Endodermal cell (in vitro differentiated cells): Measurements from ENCODE around the gene C5orf15. TPM values are rescaled to one million over a fixed set of nuclear protein-coding genes. Genes with fewer than 3 reads are reported as not detected.

Experiments used
- DNase-seq: peaks from one replicate; pipeline ENCODE4 v3.0.0-alpha.2; 2017
- H3K27ac ChIP-seq: 2 replicates; pipeline ENCODE4 v1.5.1; 2013; ENCODE audit warnings: mild to moderate bottlenecking, low read depth, low read length, moderate library complexity
- H3K27me3 ChIP-seq: 2 replicates; pipeline ENCODE4 v1.6.1; 2013; ENCODE audit warnings: mild to moderate bottlenecking, low read length, moderate library complexity; ENCODE audit not compliant: insufficient read depth, control insufficient read depth, poor library complexity, severe bottlenecking
- H3K36me3 ChIP-seq: 2 replicates; pipeline ENCODE4 v1.7.0; 2013; ENCODE audit warnings: mild to moderate bottlenecking, low read length, moderate library complexity; ENCODE audit not compliant: control insufficient read depth, insufficient read depth
- H3K4me1 ChIP-seq: one replicate; pipeline ENCODE4 v1.7.0; 2013; ENCODE audit warnings: low read length; ENCODE audit not compliant: control insufficient read depth, insufficient read depth
- H3K4me3 ChIP-seq: 2 replicates; pipeline ENCODE4 v1.5.1; 2013; ENCODE audit warnings: mild to moderate bottlenecking, low read length, moderate library complexity
- H3K9ac ChIP-seq: 2 replicates; pipeline ENCODE4 v1.6.1; 2013; ENCODE audit warnings: mild to moderate bottlenecking, low read length, moderate library complexity; ENCODE audit not compliant: poor library complexity, severe bottlenecking; ENCODE audit errors: extremely low read depth
- H3K9me3 ChIP-seq: 2 replicates; pipeline ENCODE4 v1.6.1; 2013; ENCODE audit warnings: mild to moderate bottlenecking, low read length, moderate library complexity; ENCODE audit not compliant: control insufficient read depth
- H3K27ac Mint-ChIP-seq: 2 replicates; pipeline ENCODE4 v1.8.0; 2020; ENCODE audit warnings: mixed read lengths
- H3K27me3 Mint-ChIP-seq: 2 replicates; pipeline ENCODE4 v1.8.0; 2021; ENCODE audit warnings: mild to moderate bottlenecking, mixed read lengths; ENCODE audit not compliant: insufficient read depth
- H3K36me3 Mint-ChIP-seq: 2 replicates; pipeline ENCODE4 v1.8.0; 2020; ENCODE audit warnings: low read depth, mixed read lengths
- H3K4me1 Mint-ChIP-seq: 2 replicates; pipeline ENCODE4 v1.8.0; 2020; ENCODE audit warnings: mixed read lengths
- H3K4me3 Mint-ChIP-seq: 2 replicates; pipeline ENCODE4 v1.8.0; 2020; ENCODE audit warnings: mild to moderate bottlenecking, moderate library complexity, mixed read lengths
- H3K9me3 Mint-ChIP-seq: 2 replicates; pipeline ENCODE4 v1.8.0; 2020; ENCODE audit warnings: mild to moderate bottlenecking, mixed read lengths
- CTCF ChIP-seq: fragments of 200-600 bp; sonication (generic); conservative IDR thresholded peaks from 2 replicates; pipeline ENCODE4 v1.5.0; 2021; ENCODE audit warnings: antibody characterized with exemption, mild to moderate bottlenecking
- WGBS, 2 experiments: methylation state at CpG; one replicate each; pipeline versions ENCODE4 v1.1.5 to v1.1.7; 2013; ENCODE audit warnings: missing lambda C conversion rate in 2 of 2, mixed read lengths in 1 of 2; ENCODE audit not compliant: insufficient coverage in 1 of 2, insufficient read length in 1 of 2; 5-methylcytosine and 5-hydroxymethylcytosine counted together
- total RNA-seq, 2 donors: library from RNA; stranded (reverse); fragmentation: NEBNext Ultra II Directional in 1 of 2; extraction: Animal tissue kit (Norgen Biotek cat#: 25700) in 1 of 2; gene quantifications; 2 replicates in 1 of 2; 3 replicates in 1 of 2; pipeline ENCODE4 v1.2.1, GENCODE V29; 2021

C5orf15 gene
- total RNA-seq, 2 donors from 2014 or later, result 37.6 to 37.7 TPM

GRCh38 chr5:133927300-133928180 lies 40.9 kb downstream of the C5orf15 start:
- Histone ChIP-seq H3K4me3 (no peak overlapping the region), H3K9ac (no peak overlapping the region), H3K27ac (no peak overlapping the region), H3K4me1 (no peaks in the 10 kb centered on the region), H3K27me3 (no peaks in the 10 kb centered on the region), H3K9me3 (no peaks in the 10 kb centered on the region), H3K36me3 (no peaks in the 10 kb centered on the region)
- DNase-seq, result no peak
- TF ChIP-seq CTCF, result no peak
- no peak overlapping the region for H3K4me3 Mint-ChIP-seq
- H3K27ac Mint-ChIP-seq, result no peak overlapping the region
- no peaks in the 10 kb centered on the region for H3K36me3 Mint-ChIP-seq
- no peaks in the 10 kb centered on the region for H3K27me3 Mint-ChIP-seq
- WGBS, 2 experiments, result 91 to 96% methylated on average over 11 to 13 of the region's 13 CpGs
- no peaks in the 10 kb centered on the region for H3K9me3 Mint-ChIP-seq
- peaks cover 25% of the 10 kb centered on the region for H3K4me1 Mint-ChIP-seq

- Histone ChIP-seq H3K9me3 (no peaks in the 10 kb centered on the region), H3K4me3 (no peak overlapping the region), H3K9ac (no peak overlapping the region), H3K4me1 (no peaks in the 10 kb centered on the region), H3K27ac (no peak overlapping the region), H3K36me3 (no peaks in the 10 kb centered on the region), H3K27me3 (no peaks in the 10 kb centered on the region)
- no peak overlapping the region for H3K27ac Mint-ChIP-seq
- no peak overlapping the region for H3K4me3 Mint-ChIP-seq
- no peaks in the 10 kb centered on the region for H3K36me3 Mint-ChIP-seq
- no peak for TF ChIP-seq CTCF
- no peak for DNase-seq
- H3K27me3 Mint-ChIP-seq, result no peaks in the 10 kb centered on the region
- peaks cover 25% of the 10 kb centered on the region for H3K4me1 Mint-ChIP-seq
- no peaks in the 10 kb centered on the region for H3K9me3 Mint-ChIP-seq
- WGBS, 2 experiments, result 90 to 97% methylated on average over 12 to 17 of the region's 17 CpGs
These were observed 41.7 kb downstream of the C5orf15 start for GRCh38 chr5:133926489-133927299.

GRCh38 chr5:133925866-133926488 lies 42.4 kb downstream of the C5orf15 start:
- H3K9me3 ChIP-seq, result no peaks in the 10 kb centered on the region
- H3K27me3 ChIP-seq, result no peaks in the 10 kb centered on the region
- 92 to 93% methylated on average over 9 to 12 of the region's 12 CpGs for WGBS, 2 experiments
- H3K27me3 Mint-ChIP-seq, result no peaks in the 10 kb centered on the region
- H3K4me3 ChIP-seq, result no peak overlapping the region
- no peak overlapping the region for H3K27ac ChIP-seq
- no peaks in the 10 kb centered on the region for H3K36me3 Mint-ChIP-seq
- peaks cover 25% of the 10 kb centered on the region for H3K4me1 Mint-ChIP-seq
- H3K9me3 Mint-ChIP-seq, result no peaks in the 10 kb centered on the region
- H3K36me3 ChIP-seq, result no peaks in the 10 kb centered on the region
- H3K4me1 ChIP-seq, result no peaks in the 10 kb centered on the region
- no peak for DNase-seq
- TF ChIP-seq CTCF, result no peak
- no peak overlapping the region for H3K27ac Mint-ChIP-seq
- H3K9ac ChIP-seq, result no peak overlapping the region
- no peak overlapping the region for H3K4me3 Mint-ChIP-seq
